ENCODE data around the gene NIT1. TPM values are rescaled to one million over a fixed set of nuclear protein-coding genes. Genes with fewer than 3 reads are reported as not detected.

NIT1 gene
- total RNA-seq, 1 donor from 2014 or later: 16.2 TPM

GRCh38 chr1:161122967-161123366 lies 5.1 kb downstream of the NIT1 start:
- no peak overlapping the region for H3K27ac ChIP-seq (ENCODE audit: low read depth, low read length)
- no peaks in the 10 kb centered on the region for H3K27me3 ChIP-seq (ENCODE audit: control insufficient read depth in 3 of 3, insufficient read depth in 3 of 3, low read length in 3 of 3)
- H3K36me3 ChIP-seq (ENCODE audit: control insufficient read depth in 3 of 3, insufficient read depth in 3 of 3, low read length in 3 of 3): peaks cover 48 to 66% (median 59%) of the 10 kb centered on the region in 3 donors
- peaks cover 25 to 29% (median 27%) of the 10 kb centered on the region in 3 donors for H3K4me1 ChIP-seq (ENCODE audit: control insufficient read depth in 3 of 3, insufficient read depth in 3 of 3, low read length in 3 of 3)
- H3K4me3 ChIP-seq (ENCODE audit: low read length in 3 of 3): no peak overlapping the region
- H3K9ac ChIP-seq (ENCODE audit: low read depth in 1 of 3, low read length in 3 of 3): no peak overlapping the region
- H3K9me3 ChIP-seq (ENCODE audit: control insufficient read depth in 3 of 3, low read length in 3 of 3): no peaks in the 10 kb centered on the region

- H3K27me3 ChIP-seq (ENCODE audit: control insufficient read depth in 3 of 3, insufficient read depth in 3 of 3, low read length in 3 of 3): no peaks in the 10 kb centered on the region
- H3K4me3 ChIP-seq (ENCODE audit: low read length in 3 of 3): no peak overlapping the region
- H3K4me1 ChIP-seq (ENCODE audit: control insufficient read depth in 3 of 3, insufficient read depth in 3 of 3, low read length in 3 of 3): peaks cover 13 to 36% (median 33%) of the 10 kb centered on the region in 3 donors
- H3K36me3 ChIP-seq (ENCODE audit: control insufficient read depth in 3 of 3, insufficient read depth in 3 of 3, low read length in 3 of 3): peaks cover 29 to 48% (median 41%) of the 10 kb centered on the region in 3 donors
- H3K27ac ChIP-seq (ENCODE audit: low read depth, low read length): no peak overlapping the region
- no peak overlapping the region for H3K9ac ChIP-seq (ENCODE audit: low read depth in 1 of 3, low read length in 3 of 3)
- H3K9me3 ChIP-seq (ENCODE audit: control insufficient read depth in 3 of 3, low read length in 3 of 3): no peaks in the 10 kb centered on the region
Measured at GRCh38 chr1:161127649-161128048, 9.7 kb downstream of the NIT1 start.

- no peak overlapping the region for H3K27ac ChIP-seq (ENCODE audit: low read depth, low read length)
- no peaks in the 10 kb centered on the region for H3K27me3 ChIP-seq (ENCODE audit: control insufficient read depth in 3 of 3, insufficient read depth in 3 of 3, low read length in 3 of 3)
- H3K36me3 ChIP-seq (ENCODE audit: control insufficient read depth in 3 of 3, insufficient read depth in 3 of 3, low read length in 3 of 3): peaks cover 20 to 39% (median 32%) of the 10 kb centered on the region in 3 donors
- no peak overlapping the region for H3K4me3 ChIP-seq (ENCODE audit: low read length in 3 of 3)
- H3K9me3 ChIP-seq (ENCODE audit: control insufficient read depth in 3 of 3, low read length in 3 of 3): no peaks in the 10 kb centered on the region
- H3K4me1 ChIP-seq (ENCODE audit: control insufficient read depth in 3 of 3, insufficient read depth in 3 of 3, low read length in 3 of 3): peaks cover 20 to 43% (median 42%) of the 10 kb centered on the region in 3 donors
- no peak overlapping the region for H3K9ac ChIP-seq (ENCODE audit: low read depth in 1 of 3, low read length in 3 of 3)
Measured at GRCh38 chr1:161128591-161129420, 10.9 kb downstream of the NIT1 start.

DNA sequence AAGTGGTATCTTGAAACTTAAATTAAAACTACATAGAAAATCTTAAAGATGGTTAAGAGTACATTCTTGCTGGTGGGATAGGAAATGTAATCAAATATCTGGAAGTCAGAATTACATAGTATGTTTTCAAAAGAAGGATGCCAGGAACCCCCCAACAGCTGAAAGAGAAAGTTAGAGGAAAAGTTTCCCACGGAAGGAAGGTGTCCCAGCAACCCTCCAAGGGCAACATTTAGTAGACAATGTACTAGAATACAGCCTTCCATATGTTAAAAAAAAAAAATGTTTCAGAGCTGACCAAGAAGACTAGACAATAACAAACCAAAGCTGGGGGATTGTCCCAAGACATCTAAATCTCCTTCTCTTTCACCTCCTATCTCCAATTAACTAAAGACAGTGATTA lies 12.4 kb downstream of the NIT1 start:
- peaks cover 23 to 47% (median 44%) of the 10 kb centered on the region in 3 donors for H3K4me1 ChIP-seq (ENCODE audit: control insufficient read depth in 3 of 3, insufficient read depth in 3 of 3, low read length in 3 of 3)
- no peaks in the 10 kb centered on the region for H3K27me3 ChIP-seq (ENCODE audit: control insufficient read depth in 3 of 3, insufficient read depth in 3 of 3, low read length in 3 of 3)
- H3K27ac ChIP-seq (ENCODE audit: low read depth, low read length): peak overlapping the region; percentile 93
- H3K4me3 ChIP-seq (ENCODE audit: low read length in 3 of 3): no peak overlapping the region
- H3K9ac ChIP-seq (ENCODE audit: low read depth in 1 of 3, low read length in 3 of 3): no peak overlapping the region
- peaks cover 13 to 29% (median 24%) of the 10 kb centered on the region in 3 donors for H3K36me3 ChIP-seq (ENCODE audit: control insufficient read depth in 3 of 3, insufficient read depth in 3 of 3, low read length in 3 of 3)
- H3K9me3 ChIP-seq (ENCODE audit: control insufficient read depth in 3 of 3, low read length in 3 of 3): no peaks in the 10 kb centered on the region

GRCh38 chr1:161131523-161132409 lies 13.9 kb downstream of the NIT1 start:
- Histone ChIP-seq H3K4me3 (ENCODE audit: low read length in 3 of 3) (peak overlapping the region; percentile 96), H3K9me3 (ENCODE audit: control insufficient read depth in 3 of 3, low read length in 3 of 3) (no peaks in the 10 kb centered on the region), H3K27me3 (ENCODE audit: control insufficient read depth in 3 of 3, insufficient read depth in 3 of 3, low read length in 3 of 3) (no peaks in the 10 kb centered on the region), H3K4me1 (ENCODE audit: control insufficient read depth in 3 of 3, insufficient read depth in 3 of 3, low read length in 3 of 3) (peaks cover 24 to 51% (median 46%) of the 10 kb centered on the region in 3 donors), H3K9ac (ENCODE audit: low read depth in 1 of 3, low read length in 3 of 3) (peak overlapping the region; percentile 95 to 97 (median 96)), H3K27ac (ENCODE audit: low read depth, low read length) (peak overlapping the region; percentile 93), H3K36me3 (ENCODE audit: control insufficient read depth in 3 of 3, insufficient read depth in 3 of 3, low read length in 3 of 3) (peaks cover 13 to 20% (median 19%) of the 10 kb centered on the region in 3 donors)

GRCh38 chr1:161132410-161133219 lies 14.7 kb downstream of the NIT1 start, which contains the start of gene DEDD:
TSS of gene DEDD (minus strand) at chr1:161132667. CDS start at chr1:161124462, 8,205 bp downstream.
- Histone ChIP-seq H3K36me3 (ENCODE audit: control insufficient read depth in 3 of 3, insufficient read depth in 3 of 3, low read length in 3 of 3) (peaks cover 9 to 15% (median 14%) of the 10 kb centered on the region in 3 donors), H3K4me3 (ENCODE audit: low read length in 3 of 3) (peak within 1 kb of the TSS; percentile 96), H3K27ac (ENCODE audit: low read depth, low read length) (peak within 1 kb of the TSS; percentile 93), H3K9ac (ENCODE audit: low read depth in 1 of 3, low read length in 3 of 3) (peak within 1 kb of the TSS; percentile 95 to 97 (median 96)), H3K27me3 (ENCODE audit: control insufficient read depth in 3 of 3, insufficient read depth in 3 of 3, low read length in 3 of 3) (no peaks in the 10 kb centered on the region), H3K4me1 (ENCODE audit: control insufficient read depth in 3 of 3, insufficient read depth in 3 of 3, low read length in 3 of 3) (peaks cover 26 to 56% (median 51%) of the 10 kb centered on the region in 3 donors), H3K9me3 (ENCODE audit: control insufficient read depth in 3 of 3, low read length in 3 of 3) (no peaks in the 10 kb centered on the region)

- Histone ChIP-seq H3K4me3 (ENCODE audit: low read length in 3 of 3) (peak overlapping the region; percentile 93 to 96 (median 96)), H3K36me3 (ENCODE audit: control insufficient read depth in 3 of 3, insufficient read depth in 3 of 3, low read length in 3 of 3) (peaks cover 6 to 11% (median 9%) of the 10 kb centered on the region in 3 donors), H3K9ac (ENCODE audit: low read depth in 1 of 3, low read length in 3 of 3) (peak overlapping the region; percentile 87 to 97 (median 95)), H3K27ac (ENCODE audit: low read depth, low read length) (peak overlapping the region; percentile 93), H3K9me3 (ENCODE audit: control insufficient read depth in 3 of 3, low read length in 3 of 3) (no peaks in the 10 kb centered on the region), H3K4me1 (ENCODE audit: control insufficient read depth in 3 of 3, insufficient read depth in 3 of 3, low read length in 3 of 3) (peaks cover 23 to 54% (median 46%) of the 10 kb centered on the region in 3 donors), H3K27me3 (ENCODE audit: control insufficient read depth in 3 of 3, insufficient read depth in 3 of 3, low read length in 3 of 3) (no peaks in the 10 kb centered on the region)
Measured at GRCh38 chr1:161133220-161133740, 15.4 kb downstream of the NIT1 start.

DNA sequence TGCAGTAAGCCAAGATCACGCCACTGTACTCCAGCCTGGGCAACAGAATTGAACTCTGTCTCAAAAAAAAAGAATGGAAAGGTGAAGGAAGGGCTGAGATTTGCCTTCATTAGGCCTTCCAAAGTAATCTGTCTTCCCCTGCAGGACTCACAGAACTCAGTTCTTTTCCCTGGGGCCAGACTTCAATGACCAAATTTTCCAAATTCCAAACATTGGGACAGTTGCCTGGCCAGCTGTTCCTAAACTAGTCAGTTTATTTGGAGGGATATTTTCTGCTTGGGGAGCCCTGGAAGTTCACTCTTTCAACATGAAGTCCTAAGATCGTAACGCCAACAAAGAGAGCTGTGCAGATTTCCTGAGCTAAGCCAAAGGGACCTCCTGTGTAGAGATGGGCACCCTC lies 20.0 kb downstream of the NIT1 start:
- Histone ChIP-seq H3K4me1 (ENCODE audit: control insufficient read depth in 3 of 3, insufficient read depth in 3 of 3, low read length in 3 of 3) (peaks cover 14 to 30% (median 18%) of the 10 kb centered on the region in 3 donors), H3K9me3 (ENCODE audit: control insufficient read depth in 3 of 3, low read length in 3 of 3) (no peaks in the 10 kb centered on the region), H3K9ac (ENCODE audit: low read depth in 1 of 3, low read length in 3 of 3) (no peak overlapping the region), H3K27me3 (ENCODE audit: control insufficient read depth in 3 of 3, insufficient read depth in 3 of 3, low read length in 3 of 3) (no peaks in the 10 kb centered on the region), H3K36me3 (ENCODE audit: control insufficient read depth in 3 of 3, insufficient read depth in 3 of 3, low read length in 3 of 3) (no peaks in the 10 kb centered on the region), H3K27ac (ENCODE audit: low read depth, low read length) (no peak overlapping the region), H3K4me3 (ENCODE audit: low read length in 3 of 3) (no peak overlapping the region)

DNA sequence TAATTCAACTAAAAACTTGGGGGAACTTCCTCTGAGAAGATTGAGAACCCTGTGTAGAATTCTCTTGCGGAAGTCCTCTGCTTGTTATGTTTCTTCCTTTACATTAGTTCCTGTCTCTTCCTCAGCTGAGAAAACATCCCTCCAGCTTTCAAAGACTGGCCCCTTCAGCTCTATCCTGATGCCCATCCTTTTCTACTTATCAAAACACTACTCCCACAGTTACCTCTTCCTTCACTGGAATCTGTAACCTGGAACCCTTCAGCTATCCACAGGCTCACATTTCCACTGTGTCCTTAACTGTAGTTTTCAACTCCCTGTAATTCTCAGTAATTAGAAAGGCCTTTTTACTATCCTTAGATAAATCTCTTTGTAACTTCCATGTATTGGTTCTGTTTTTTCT lies 20.5 kb downstream of the NIT1 start:
- no peaks in the 10 kb centered on the region for H3K36me3 ChIP-seq (ENCODE audit: control insufficient read depth in 3 of 3, insufficient read depth in 3 of 3, low read length in 3 of 3)
- H3K4me3 ChIP-seq (ENCODE audit: low read length in 3 of 3): no peak overlapping the region
- H3K4me1 ChIP-seq (ENCODE audit: control insufficient read depth in 3 of 3, insufficient read depth in 3 of 3, low read length in 3 of 3): peaks cover 11 to 25% (median 16%) of the 10 kb centered on the region in 3 donors
- no peaks in the 10 kb centered on the region for H3K9me3 ChIP-seq (ENCODE audit: control insufficient read depth in 3 of 3, low read length in 3 of 3)
- H3K27me3 ChIP-seq (ENCODE audit: control insufficient read depth in 3 of 3, insufficient read depth in 3 of 3, low read length in 3 of 3): no peaks in the 10 kb centered on the region
- no peak overlapping the region for H3K27ac ChIP-seq (ENCODE audit: low read depth, low read length)
- no peak overlapping the region for H3K9ac ChIP-seq (ENCODE audit: low read depth in 1 of 3, low read length in 3 of 3)
